ENCODE results near the gene NUDT3. TPM values are rescaled to one million over a fixed set of nuclear protein-coding genes. Genes with fewer than 3 reads are reported as not detected.

The NUDT3 gene
- total and polyA plus RNA-seq, 2 experiments from 2014 or later: 8.1 to 11.5 TPM

DNA sequence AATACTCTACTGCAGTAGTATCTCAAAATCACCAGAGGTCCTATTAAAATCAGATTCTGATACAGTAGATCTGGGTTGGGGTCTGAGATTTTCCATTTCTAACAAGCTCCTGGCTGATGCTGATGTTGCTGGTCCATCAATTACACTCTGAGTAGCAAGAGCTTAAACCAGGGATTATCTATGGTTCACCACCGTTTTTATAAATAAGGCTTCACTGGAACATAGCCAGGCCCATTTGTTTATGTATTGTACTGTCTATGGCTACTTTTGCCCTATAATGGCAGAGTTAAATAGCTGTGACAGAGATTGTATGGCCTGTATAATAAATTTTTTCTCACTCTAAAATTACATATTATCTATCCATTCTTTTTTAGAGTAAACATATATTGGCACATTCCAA is 53.0 kb downstream of the NUDT3 start:
- H3K4me2 ChIP-seq (ENCODE audit: unreplicated experiment): no peak overlapping the region
- H3K9me3 ChIP-seq (ENCODE audit: low read depth): no peaks in the 10 kb centered on the region
- H3F3A ChIP-seq (ENCODE audit: insufficient read depth): peaks cover 11% of the 10 kb centered on the region; the same call in 1 of the 2 replicates
- H3K4me1 ChIP-seq (ENCODE audit: insufficient read depth): peaks cover 16% of the 10 kb centered on the region
- TF ChIP-seq EZH2 (IDR thresholded peaks at IDR 0.05; ENCODE audit: insufficient read depth, poor library complexity, severe bottlenecking): no peak
- TF ChIP-seq EZH2phosphoT487 (IDR thresholded peaks at IDR 0.05; ENCODE audit: insufficient read depth, low read depth): no peak
- no peak overlapping the region for H2AFZ ChIP-seq
- H3K79me2 ChIP-seq (ENCODE audit: insufficient read depth): peaks cover 95% of the 10 kb centered on the region
- H3K9me2 ChIP-seq (ENCODE audit: insufficient read depth): no peaks in the 10 kb centered on the region
- in situ Hi-C loops (cut with MboI): no loop called here
- H3K27ac ChIP-seq: no peak overlapping the region
- DNase-seq: no peak
- 0 to 3% methylated on average over 1 of the region's 1 CpG for WGBS, 2 experiments (ENCODE audit: low coverage in 1 of 2, low lambda C conversion rate in 2 of 2, missing lambda C conversion rate in 2 of 2)
- H4K20me1 ChIP-seq (ENCODE audit: insufficient read depth): peaks cover 22% of the 10 kb centered on the region
- no peak overlapping the region for H3K9ac ChIP-seq
- H3K27me3 ChIP-seq (replicated peaks; ENCODE audit: insufficient read depth): no peaks in the 10 kb centered on the region
- H3K36me3 ChIP-seq (ENCODE audit: low read depth): no peaks in the 10 kb centered on the region; the same call in 1 of the 2 replicates
- H3K4me3 ChIP-seq: no peak overlapping the region

DNA sequence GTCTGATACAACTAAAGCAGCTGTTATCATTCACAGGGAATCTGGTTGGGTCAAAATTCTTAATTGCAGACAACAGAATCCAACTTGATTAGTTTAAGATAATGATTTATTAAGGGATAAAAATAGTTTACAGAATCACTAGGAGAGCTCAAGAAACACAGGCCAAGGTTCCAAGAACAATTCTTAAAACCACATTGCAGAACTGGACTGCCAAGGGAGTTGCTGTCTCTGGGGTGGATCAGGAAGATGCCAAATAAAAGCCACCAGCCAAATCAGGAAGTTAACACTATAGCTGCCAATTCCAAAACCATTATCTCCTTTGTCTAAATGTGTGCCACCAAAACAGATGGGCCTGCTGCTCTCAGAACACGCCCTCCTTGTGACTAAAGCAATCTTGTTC is 53.7 kb downstream of the NUDT3 start:
- no peak overlapping the region for H3K4me3 ChIP-seq
- no peaks in the 10 kb centered on the region for H3K9me3 ChIP-seq (ENCODE audit: low read depth)
- WGBS, 2 experiments (ENCODE audit: low coverage in 1 of 2, low lambda C conversion rate in 2 of 2, missing lambda C conversion rate in 2 of 2): 57 to 62% methylated on average over 1 of the region's 1 CpG
- in situ Hi-C loops (cut with MboI): no loop called here
- H4K20me1 ChIP-seq (ENCODE audit: insufficient read depth): peaks cover 17% of the 10 kb centered on the region
- H3K9me2 ChIP-seq (ENCODE audit: insufficient read depth): no peaks in the 10 kb centered on the region
- H3F3A ChIP-seq (ENCODE audit: insufficient read depth): peaks cover 11% of the 10 kb centered on the region; the same call in 1 of the 2 replicates
- no peak for TF ChIP-seq EZH2phosphoT487 (IDR thresholded peaks at IDR 0.05; ENCODE audit: insufficient read depth, low read depth)
- no peak for TF ChIP-seq EZH2 (IDR thresholded peaks at IDR 0.05; ENCODE audit: insufficient read depth, poor library complexity, severe bottlenecking)
- H2AFZ ChIP-seq: no peak overlapping the region
- no peak for DNase-seq
- peaks cover 16% of the 10 kb centered on the region for H3K4me1 ChIP-seq (ENCODE audit: insufficient read depth)
- no peak overlapping the region for H3K9ac ChIP-seq
- H3K79me2 ChIP-seq (ENCODE audit: insufficient read depth): peaks cover 95% of the 10 kb centered on the region
- no peaks in the 10 kb centered on the region for H3K27me3 ChIP-seq (replicated peaks; ENCODE audit: insufficient read depth)
- H3K4me2 ChIP-seq (ENCODE audit: unreplicated experiment): no peak overlapping the region
- no peak overlapping the region for H3K27ac ChIP-seq
- no peaks in the 10 kb centered on the region; the same call in 1 of the 2 replicates for H3K36me3 ChIP-seq (ENCODE audit: low read depth)

DNA sequence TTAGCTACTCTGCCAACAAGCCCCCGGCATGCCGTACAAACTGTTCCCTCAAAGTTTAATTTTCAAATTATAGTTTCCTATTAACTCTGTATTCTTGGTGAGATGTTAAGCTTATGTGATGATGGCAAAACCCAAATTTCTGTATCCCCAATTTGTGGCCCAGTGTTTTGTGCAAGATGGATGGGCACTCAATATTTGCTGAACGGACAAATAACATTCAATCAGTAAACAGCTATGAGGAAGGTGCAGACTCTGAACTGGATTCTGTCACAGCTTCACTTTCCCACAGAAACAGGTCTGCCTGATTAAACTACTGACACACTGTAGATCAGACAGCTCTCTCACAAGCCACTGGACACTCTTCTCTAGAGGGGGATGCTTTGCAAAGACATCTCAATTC is 54.1 kb downstream of the NUDT3 start:
- peaks cover 16% of the 10 kb centered on the region for H3K4me1 ChIP-seq (ENCODE audit: insufficient read depth)
- no peak overlapping the region for H3K4me3 ChIP-seq
- H3K36me3 ChIP-seq (ENCODE audit: low read depth): no peaks in the 10 kb centered on the region; the same call in 1 of the 2 replicates
- H4K20me1 ChIP-seq (ENCODE audit: insufficient read depth): peaks cover 13% of the 10 kb centered on the region; the same call in 1 of the 2 replicates
- H3K9me2 ChIP-seq (ENCODE audit: insufficient read depth): no peaks in the 10 kb centered on the region
- H3K9me3 ChIP-seq (ENCODE audit: low read depth): no peaks in the 10 kb centered on the region
- no peak overlapping the region for H3K27ac ChIP-seq
- H3K9ac ChIP-seq: no peak overlapping the region
- WGBS, 2 experiments (ENCODE audit: low coverage in 1 of 2, low lambda C conversion rate in 2 of 2, missing lambda C conversion rate in 2 of 2): 60 to 66% methylated on average over 3 of the region's 3 CpGs
- no peak overlapping the region for H2AFZ ChIP-seq
- TF ChIP-seq EZH2phosphoT487 (IDR thresholded peaks at IDR 0.05; ENCODE audit: insufficient read depth, low read depth) (no peak), EZH2 (IDR thresholded peaks at IDR 0.05; ENCODE audit: insufficient read depth, poor library complexity, severe bottlenecking) (no peak)
- no peak for DNase-seq
- peaks cover 95% of the 10 kb centered on the region for H3K79me2 ChIP-seq (ENCODE audit: insufficient read depth)
- no peak overlapping the region for H3K4me2 ChIP-seq (ENCODE audit: unreplicated experiment)
- no peaks in the 10 kb centered on the region for H3K27me3 ChIP-seq (replicated peaks; ENCODE audit: insufficient read depth)
- in situ Hi-C loops (cut with MboI): no loop called here
- H3F3A ChIP-seq (ENCODE audit: insufficient read depth): peaks cover 11% of the 10 kb centered on the region; the same call in 1 of the 2 replicates

DNA sequence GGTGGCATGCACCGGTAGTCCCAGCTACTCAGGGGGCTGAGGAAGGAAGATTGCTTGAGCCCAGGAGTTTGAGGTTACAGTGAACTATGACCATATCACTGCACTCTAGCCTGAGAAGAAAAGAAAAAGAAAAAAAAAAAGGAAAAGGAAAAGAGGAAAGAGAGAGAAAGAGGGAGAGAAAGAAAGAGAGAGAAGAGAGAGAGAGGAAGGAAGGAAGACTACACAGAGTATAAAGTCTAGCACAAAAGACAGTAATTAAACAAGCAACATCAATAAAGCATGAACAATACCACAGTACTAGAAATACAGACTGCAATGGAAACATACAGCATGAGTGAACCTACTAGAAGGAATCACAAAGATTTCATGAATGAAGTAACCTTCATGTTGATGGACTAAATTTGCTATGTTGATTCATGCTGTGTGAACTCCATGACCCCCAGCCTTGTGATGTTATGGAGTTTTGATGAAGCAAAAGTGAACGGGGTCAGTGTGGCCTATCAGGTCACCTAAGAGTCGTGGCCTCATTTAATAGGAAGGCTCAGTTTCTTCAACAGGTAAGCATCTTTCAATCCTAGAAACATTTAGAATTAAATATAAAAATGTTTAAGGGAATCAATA is 57.6 kb downstream of the NUDT3 start:
- in situ Hi-C loops (cut with MboI): no loop called here
- Histone ChIP-seq H3K9me2 (ENCODE audit: insufficient read depth) (no peaks in the 10 kb centered on the region), H3K27ac (no peak overlapping the region), H3K79me2 (ENCODE audit: insufficient read depth) (peaks cover 86% of the 10 kb centered on the region), H4K20me1 (ENCODE audit: insufficient read depth) (no peaks in the 10 kb centered on the region; the same call in 1 of the 2 replicates), H3K36me3 (ENCODE audit: low read depth) (no peaks in the 10 kb centered on the region; the same call in 1 of the 2 replicates), H3K9me3 (ENCODE audit: low read depth) (no peaks in the 10 kb centered on the region), H3K4me2 (ENCODE audit: unreplicated experiment) (no peak overlapping the region), H3F3A (ENCODE audit: insufficient read depth) (0 out of 2 replicates have a peak, but pooled peaks cover 2% of the 10 kb centered on the region), H3K9ac (no peak overlapping the region), H3K4me3 (no peak overlapping the region), H3K27me3 (replicated peaks; ENCODE audit: insufficient read depth) (no peaks in the 10 kb centered on the region), H3K4me1 (ENCODE audit: insufficient read depth) (no peaks in the 10 kb centered on the region), H2AFZ (no peak overlapping the region)
- 88 to 89% methylated on average over 3 of the region's 3 CpGs for WGBS, 2 experiments (ENCODE audit: low coverage in 1 of 2, low lambda C conversion rate in 2 of 2, missing lambda C conversion rate in 2 of 2)
- no peak for TF ChIP-seq EZH2phosphoT487 (IDR thresholded peaks at IDR 0.05; ENCODE audit: insufficient read depth, low read depth)
- TF ChIP-seq EZH2 (IDR thresholded peaks at IDR 0.05; ENCODE audit: insufficient read depth, poor library complexity, severe bottlenecking): no peak
- DNase-seq: peak; percentile 10
